GM18520 (cell line): ENCODE data around the gene MRM2.

ENCODE experiments used
- ATAC-seq: cut with Tn5 transposase; IDR thresholded peaks from one replicate; pipeline ENCODE4 v1.9.1; 2021; ENCODE audit not compliant: unreplicated experiment

The MRM2 gene

GRCh38 chr7:2205036-2205780, 36.8 kb downstream of the MRM2 start:
- ATAC-seq: no peak

- no peak for ATAC-seq
These were observed 37.6 kb downstream of the MRM2 start for GRCh38 chr7:2204446-2204845.

DNA sequence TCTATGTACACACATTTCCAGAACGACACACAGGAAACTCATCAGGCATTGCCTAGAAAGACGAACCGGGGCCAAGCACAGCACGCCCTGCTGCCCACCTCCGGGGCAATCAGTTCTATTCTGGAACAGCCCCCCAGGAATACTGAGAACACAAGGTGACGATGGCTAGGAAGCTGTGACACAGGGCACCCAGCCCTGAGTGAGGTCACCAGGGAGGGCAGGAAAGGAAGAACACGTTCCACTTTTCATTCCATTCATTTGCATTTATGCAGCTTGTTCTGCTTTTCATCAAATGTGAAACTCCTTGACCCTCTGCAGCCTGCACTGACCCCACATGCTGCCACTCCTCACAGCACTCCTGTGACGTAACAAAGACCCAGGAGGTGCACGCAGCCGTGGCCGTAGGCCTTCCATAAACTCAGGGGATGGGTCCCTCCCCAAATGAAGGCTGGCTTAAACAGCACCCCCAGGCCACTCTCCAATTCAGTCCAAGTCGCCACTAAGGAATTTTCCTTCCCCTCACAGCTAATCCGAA, 38.2 kb downstream of the MRM2 start:
- no peak for ATAC-seq

DNA sequence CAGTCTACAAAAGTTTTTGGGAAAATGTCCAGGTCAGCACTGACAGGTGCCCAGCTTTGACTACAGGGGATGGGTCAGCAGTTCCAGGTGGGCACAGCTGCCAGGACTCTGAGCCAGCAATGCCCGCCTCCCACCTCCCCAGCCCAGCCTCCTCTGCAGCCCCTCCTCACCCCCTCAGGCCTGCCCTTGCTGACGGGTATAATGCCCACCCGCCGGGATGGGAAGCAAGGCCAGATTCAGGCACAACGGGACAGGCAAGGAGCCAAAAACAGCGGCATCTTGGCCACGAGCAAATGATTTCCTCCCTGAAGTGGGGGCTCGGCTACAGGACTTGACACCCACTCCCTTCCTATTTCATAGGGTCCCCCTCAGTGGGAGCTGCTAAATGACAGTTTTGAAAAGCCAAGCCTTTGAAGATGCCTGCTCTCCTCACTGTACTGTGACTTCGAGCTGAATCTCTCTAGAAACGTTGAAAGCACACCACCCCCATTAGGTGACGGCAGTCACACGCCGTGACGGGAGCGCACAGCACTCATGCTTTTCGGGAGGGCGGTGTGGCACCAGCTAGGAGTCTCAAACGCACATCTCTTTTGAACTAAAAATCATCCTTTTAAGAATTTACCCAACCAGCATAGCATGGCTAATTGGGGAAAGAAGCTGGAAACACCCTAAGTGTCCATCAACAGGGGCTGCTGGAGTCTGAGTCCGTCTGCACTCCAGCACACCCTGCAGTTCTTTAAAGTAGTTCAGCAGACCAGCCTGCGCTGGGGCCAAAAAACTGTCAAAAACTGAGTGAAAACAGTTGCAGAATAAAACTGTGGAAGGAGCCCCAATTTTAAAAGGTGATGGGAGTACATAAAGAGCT, 38.9 kb downstream of the MRM2 start:
- no peak for ATAC-seq

GRCh38 chr7:2202361-2202761, 39.6 kb downstream of the MRM2 start:
- ATAC-seq: no peak

GRCh38 chr7:2201686-2202360, 40.2 kb downstream of the MRM2 start:
- no peak for ATAC-seq

DNA sequence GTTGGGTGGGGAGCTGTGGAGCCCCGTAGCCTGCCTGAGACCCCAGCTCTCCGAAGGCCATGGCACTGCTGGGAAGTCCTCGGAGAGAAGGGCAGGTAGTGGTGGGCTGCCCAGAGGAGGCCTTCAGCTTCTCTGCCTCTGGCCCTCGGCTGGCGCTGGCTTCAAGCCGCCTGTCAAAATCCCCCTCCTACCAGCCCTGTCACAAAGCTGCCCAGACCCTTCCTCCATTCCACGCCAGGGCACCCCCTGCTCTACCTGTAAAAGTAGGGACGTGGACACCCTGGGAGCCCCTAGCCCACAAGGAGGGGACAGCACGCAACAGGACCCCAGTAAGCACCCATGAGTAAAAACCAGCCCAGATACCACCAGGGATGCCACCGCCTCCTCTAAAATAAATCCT, 40.9 kb downstream of the MRM2 start:
- ATAC-seq: no peak

- ATAC-seq: no peak
These were observed 41.4 kb downstream of the MRM2 start for GRCh38 chr7:2200584-2200980.

- no peak for ATAC-seq
These were observed 41.9 kb downstream of the MRM2 start for GRCh38 chr7:2199956-2200583.

- ATAC-seq: no peak
These were observed 42.5 kb downstream of the MRM2 start for GRCh38 chr7:2199528-2199927.

GRCh38 chr7:2198760-2199159, 43.2 kb downstream of the MRM2 start:
- ATAC-seq: no peak

GRCh38 chr7:2198206-2198605, 43.8 kb downstream of the MRM2 start:
- ATAC-seq: no peak

- ATAC-seq: no peak
These were observed 44.4 kb downstream of the MRM2 start for GRCh38 chr7:2197436-2198155.

- no peak for ATAC-seq
These were observed 45.3 kb downstream of the MRM2 start for GRCh38 chr7:2196381-2197378.

GRCh38 chr7:2195400-2196246, 46.4 kb downstream of the MRM2 start:
- ATAC-seq: no peak

GRCh38 chr7:2193575-2194305, 48.3 kb downstream of the MRM2 start:
- no peak for ATAC-seq

DNA sequence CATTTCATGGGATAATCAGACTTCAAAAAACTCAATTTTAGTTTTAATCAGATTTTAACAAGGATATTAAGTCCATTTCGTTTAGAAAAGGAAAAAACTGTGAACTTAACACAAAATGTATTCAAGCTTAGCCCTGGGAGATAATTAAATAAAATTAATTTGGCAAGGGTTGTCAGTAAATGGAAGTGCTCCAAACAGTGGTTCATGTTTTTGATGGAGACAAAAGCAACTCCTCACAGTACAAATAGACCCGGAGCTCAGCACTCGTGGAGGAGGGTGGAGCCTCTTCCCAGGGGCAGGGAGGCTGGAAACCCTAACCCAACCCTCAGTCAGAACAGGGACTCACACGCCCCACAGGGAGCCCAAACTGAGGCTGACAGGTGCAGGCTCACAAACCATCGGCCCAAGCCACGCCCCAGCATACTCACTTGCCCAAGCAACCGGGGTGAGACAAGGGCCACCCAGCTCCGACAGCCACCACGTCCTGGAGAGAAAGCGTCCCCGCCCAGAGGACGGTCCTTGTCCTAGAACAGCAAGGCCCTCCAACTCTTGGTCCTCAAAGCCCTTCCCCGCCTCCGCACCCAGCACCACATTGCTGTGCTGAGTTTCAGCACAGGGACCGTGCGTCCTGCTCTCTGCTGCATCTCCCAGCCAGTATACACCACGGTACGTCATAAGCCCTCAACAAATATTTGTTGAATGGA, 49.0 kb downstream of the MRM2 start:
- ATAC-seq: no peak
